HepG2 (cell line): Measurements from ENCODE around the gene SLC35F6. TPM values are rescaled to one million over a fixed set of nuclear protein-coding genes. Genes with fewer than 3 reads are reported as not detected.

Experiments used
- ATAC-seq: fragments of 200-7000 bp; cut with Tn5 transposase; 3 replicates; pipeline ENCODE4 v1.9.1; 2020; ENCODE audit warnings: mild to moderate bottlenecking, moderate library complexity
- BruUV-seq: library from RNA; stranded (reverse); fragments of 400-500 nt; replicated peaks from 2 replicates; lab custom pipeline; 2021; lab: Mats Ljungman, UMichigan
- CTCF ChIA-PET: fragments of 300-600 bp; formaldehyde crosslinking; extraction: SDS; loops from one replicate; lab custom pipeline; 2021; ENCODE audit warnings: low total read pairs, inconsistent platforms, low intra/inter-chr PET ratio; lab: Yijun Ruan, JAX
- POLR2A ChIA-PET: fragments of 350-600 bp; sonication (Branson Sonifier 250); formaldehyde crosslinking; loops from one replicate; lab custom pipeline; 2020; ENCODE audit warnings: antibody characterized with exemption, inconsistent platforms; lab: Yijun Ruan, JAX
- DNase-seq: peaks from one replicate; pipeline ENCODE4 v3.0.0-alpha.2; 2015; ENCODE audit warnings: low spot score
- FAIRE-seq: peaks from 3 replicates; lab custom pipeline; 2011; peaks lifted over from hg19 to GRCh38; lab: Jason Lieb, UNC
- H2AFZ ChIP-seq: one replicate; pipeline ENCODE4 v1.6.1; 2011; ENCODE audit warnings: low read length, inconsistent platforms
- H3K27ac ChIP-seq: fragments of 300-600 bp; 3 replicates; pipeline ENCODE4 v1.8.0; 2011; ENCODE audit warnings: mixed run types, mild to moderate bottlenecking, mixed read lengths, low read length, inconsistent platforms; ENCODE audit not compliant: insufficient read depth; ENCODE audit errors: extremely low read length
- H3K27me3 ChIP-seq, 2 experiments: fragments of 200-600 bp in 1 of 2; 2 replicates in 1 of 2; 3 replicates in 1 of 2; pipeline versions ENCODE4 v1.6.0 to v1.8.0; 2011; ENCODE audit warnings: low read length in 2 of 2, mild to moderate bottlenecking in 2 of 2, moderate library complexity in 2 of 2, inconsistent platforms in 1 of 2; ENCODE audit not compliant: insufficient read depth in 2 of 2, control insufficient read depth in 1 of 2
- H3K36me3 ChIP-seq, 2 experiments: fragments of 200-600 bp in 1 of 2; replicated peaks in 1 of 2; 2 replicates in 1 of 2; 3 replicates in 1 of 2; pipeline versions ENCODE4 v1.5.1 to v1.8.0; 2011; ENCODE audit warnings: low read length in 2 of 2, inconsistent platforms in 1 of 2; ENCODE audit not compliant: insufficient read depth in 2 of 2, control insufficient read depth in 1 of 2
- H3K4me1 ChIP-seq: 2 replicates; pipeline ENCODE4 v1.5.1; 2012; ENCODE audit warnings: low read length, inconsistent platforms; ENCODE audit not compliant: insufficient read depth
- H3K4me2 ChIP-seq: 2 replicates; pipeline ENCODE4 v1.6.0; 2011; ENCODE audit warnings: low read depth, low read length, inconsistent platforms
- H3K4me3 ChIP-seq, 3 experiments: fragments of 200-600 bp in 1 of 3; sonication (generic), shearing (Covaris generic) in 1 of 3; replicated peaks in 1 of 3; 2 replicates each; pipeline ENCODE4 v1.5.1; 2011 to 2016; ENCODE audit warnings: low read length in 3 of 3, inconsistent platforms in 2 of 3, low read depth in 2 of 3, mild to moderate bottlenecking in 2 of 3, control low read depth in 1 of 3, mixed read lengths in 1 of 3; ENCODE audit not compliant: insufficient read depth in 1 of 3
- H3K79me2 ChIP-seq: one replicate; pipeline ENCODE4 v1.6.1; 2011; ENCODE audit warnings: low read length, inconsistent platforms; ENCODE audit not compliant: insufficient read depth
- H3K9ac ChIP-seq: 2 replicates; pipeline ENCODE4 v1.6.0; 2011; ENCODE audit warnings: mild to moderate bottlenecking, low read depth, low read length, inconsistent platforms; ENCODE audit not compliant: insufficient read depth
- H3K9me3 ChIP-seq: 2 replicates; pipeline ENCODE4 v1.5.1; 2012; ENCODE audit warnings: mild to moderate bottlenecking, low read length
- H4K20me1 ChIP-seq: 2 replicates; pipeline ENCODE4 v1.6.0; 2011; ENCODE audit warnings: inconsistent platforms, mild to moderate bottlenecking, low read length, moderate library complexity; ENCODE audit not compliant: insufficient read depth
- BORCS8-MEF2B ChIP-seq: sonication (generic); formaldehyde crosslinking; IDR thresholded peaks from 2 replicates; pipeline ENCODE4 v1.8.0; 2022; ENCODE audit warnings: mild to moderate bottlenecking, missing genetic modification reagents
- DMAP1 ChIP-seq: IDR thresholded peaks from 2 replicates; pipeline ENCODE4 v1.6.1; 2016
- KLF12 ChIP-seq: sonication (generic); formaldehyde crosslinking; IDR thresholded peaks from 2 replicates; pipeline ENCODE4 v1.4.0; 2020; ENCODE audit warnings: missing genetic modification reagents, borderline replicate concordance
- NONO ChIP-seq, 2 experiments: fragments of 450-650 bp in 1 of 2; sonication (generic) in 1 of 2; formaldehyde crosslinking in 1 of 2; IDR thresholded peaks in 1 of 2; conservative IDR thresholded peaks in 1 of 2; 2 replicates each; pipeline versions ENCODE4 v1.6.1 to v1.8.0; 2017 to 2022; ENCODE audit warnings: mild to moderate bottlenecking in 1 of 2, missing genetic modification reagents in 1 of 2, moderate library complexity in 1 of 2
- SRSF1 ChIP-seq: fragments of 200-400 bp; formaldehyde crosslinking; optimal IDR thresholded peaks from 2 replicates; pipeline ENCODE3; 2017; ENCODE audit warnings: mild to moderate bottlenecking, low read depth, low read length, moderate library complexity
- ZBTB7B ChIP-seq: sonication (generic); formaldehyde crosslinking; IDR thresholded peaks from 2 replicates; pipeline ENCODE4 v1.4.0; 2020; ENCODE audit warnings: missing genetic modification reagents
- ZKSCAN8 ChIP-seq: IDR thresholded peaks from 2 replicates; pipeline ENCODE4 v1.6.1; 2016; ENCODE audit warnings: borderline replicate concordance, missing genetic modification reagents, missing compliant biosample characterization
- ZNF44 ChIP-seq: sonication (generic); formaldehyde crosslinking; IDR thresholded peaks from 2 replicates; pipeline ENCODE4 v1.5.1; 2020; ENCODE audit warnings: mild to moderate bottlenecking, missing genetic modification reagents
- ZNF501 ChIP-seq: sonication (generic); formaldehyde crosslinking; IDR thresholded peaks from 2 replicates; pipeline ENCODE4 v1.5.1; 2020; ENCODE audit warnings: mild to moderate bottlenecking, moderate library complexity, missing genetic modification reagents
- ZNF547 ChIP-seq: sonication (generic); formaldehyde crosslinking; IDR thresholded peaks from 2 replicates; pipeline ENCODE4 v1.5.1; 2020; ENCODE audit warnings: mild to moderate bottlenecking, missing genetic modification reagents
- ZNF616 ChIP-seq: sonication (generic); formaldehyde crosslinking; IDR thresholded peaks from 2 replicates; pipeline ENCODE4 v1.5.0; 2020; ENCODE audit warnings: low read depth, mild to moderate bottlenecking, missing genetic modification reagents
- WGBS: methylation state at CpG from one replicate; pipeline ENCODE4 v1.1.6; 2017; ENCODE audit warnings: low lambda C conversion rate; 5-methylcytosine and 5-hydroxymethylcytosine counted together
- in situ Hi-C: cut with HindIII; loops from 2 replicates; pipeline ENCODE4 v1.10.0; 2017; ENCODE audit warnings: low pct_unique_long_range_greater_than_20kb; ENCODE audit not compliant: extremely low pct_ligation_motif_present
- intact Hi-C: fragments of 100-400 bp; cut with micrococcal nuclease; formaldehyde crosslinking; loops from one replicate; pipeline ENCODE4 v1.10.0; 2022; ENCODE audit not compliant: unreplicated experiment
- polyA plus RNA-seq, 8 experiments: library from polyadenylated mRNA; depleted of rRNA in 3 of 8; stranded (reverse) in 7 of 8; unstranded in 1 of 8; fragments of >200 nt; fragmentation: Illumina TruSeq in 4 of 8; extraction: Trizol in 4 of 8; gene quantifications; 2 replicates each; pipeline versions ENCODE4 v1.2.1 to v1.2.3, GENCODE V29; 2011 to 2016; ENCODE audit warnings: low read depth in 4 of 8, missing spikeins in 1 of 8, mixed read lengths in 1 of 8; ENCODE audit not compliant: insufficient read depth in 1 of 8
- total RNA-seq, 5 experiments: library from RNA; depleted of rRNA; stranded (reverse); fragments of >200 nt; fragmentation: Illumina TruSeq; extraction: Trizol; gene quantifications; 2 replicates each; pipeline ENCODE4 v1.2.3, GENCODE V29; 2016; ENCODE audit warnings: low read depth in 1 of 5
- TF ChIP-seq, protein P1 (sequence below): sonication (generic); formaldehyde crosslinking; IDR thresholded peaks from 2 replicates; pipeline ENCODE4 v1.4.0; 2020; ENCODE audit warnings: missing genetic modification reagents, borderline replicate concordance

The SLC35F6 gene
- total and polyA plus RNA-seq, 2 of the 13 experiments (the other 11 are each of a cell fraction or from before 2014, with no cell fraction given): 15.2 to 21.2 TPM

- TF ChIP-seq, protein P1, sequence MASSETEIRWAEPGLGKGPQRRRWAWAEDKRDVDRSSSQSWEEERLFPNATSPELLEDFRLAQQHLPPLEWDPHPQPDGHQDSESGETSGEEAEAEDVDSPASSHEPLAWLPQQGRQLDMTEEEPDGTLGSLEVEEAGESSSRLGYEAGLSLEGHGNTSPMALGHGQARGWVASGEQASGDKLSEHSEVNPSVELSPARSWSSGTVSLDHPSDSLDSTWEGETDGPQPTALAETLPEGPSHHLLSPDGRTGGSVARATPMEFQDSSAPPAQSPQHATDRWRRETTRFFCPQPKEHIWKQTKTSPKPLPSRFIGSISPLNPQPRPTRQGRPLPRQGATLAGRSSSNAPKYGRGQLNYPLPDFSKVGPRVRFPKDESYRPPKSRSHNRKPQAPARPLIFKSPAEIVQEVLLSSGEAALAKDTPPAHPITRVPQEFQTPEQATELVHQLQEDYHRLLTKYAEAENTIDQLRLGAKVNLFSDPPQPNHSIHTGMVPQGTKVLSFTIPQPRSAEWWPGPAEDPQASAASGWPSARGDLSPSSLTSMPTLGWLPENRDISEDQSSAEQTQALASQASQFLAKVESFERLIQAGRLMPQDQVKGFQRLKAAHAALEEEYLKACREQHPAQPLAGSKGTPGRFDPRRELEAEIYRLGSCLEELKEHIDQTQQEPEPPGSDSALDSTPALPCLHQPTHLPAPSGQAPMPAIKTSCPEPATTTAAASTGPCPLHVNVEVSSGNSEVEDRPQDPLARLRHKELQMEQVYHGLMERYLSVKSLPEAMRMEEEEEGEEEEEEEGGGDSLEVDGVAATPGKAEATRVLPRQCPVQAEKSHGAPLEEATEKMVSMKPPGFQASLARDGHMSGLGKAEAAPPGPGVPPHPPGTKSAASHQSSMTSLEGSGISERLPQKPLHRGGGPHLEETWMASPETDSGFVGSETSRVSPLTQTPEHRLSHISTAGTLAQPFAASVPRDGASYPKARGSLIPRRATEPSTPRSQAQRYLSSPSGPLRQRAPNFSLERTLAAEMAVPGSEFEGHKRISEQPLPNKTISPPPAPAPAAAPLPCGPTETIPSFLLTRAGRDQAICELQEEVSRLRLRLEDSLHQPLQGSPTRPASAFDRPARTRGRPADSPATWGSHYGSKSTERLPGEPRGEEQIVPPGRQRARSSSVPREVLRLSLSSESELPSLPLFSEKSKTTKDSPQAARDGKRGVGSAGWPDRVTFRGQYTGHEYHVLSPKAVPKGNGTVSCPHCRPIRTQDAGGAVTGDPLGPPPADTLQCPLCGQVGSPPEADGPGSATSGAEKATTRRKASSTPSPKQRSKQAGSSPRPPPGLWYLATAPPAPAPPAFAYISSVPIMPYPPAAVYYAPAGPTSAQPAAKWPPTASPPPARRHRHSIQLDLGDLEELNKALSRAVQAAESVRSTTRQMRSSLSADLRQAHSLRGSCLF: no peak
- no peak for TF ChIP-seq ZNF501
- no peak for TF ChIP-seq ZNF44 (CRISPR knock-in tag)
- TF ChIP-seq ZBTB7B (CRISPR knock-in tag): no peak
These were observed 45.9 kb downstream of the SLC35F6 start (continued) for GRCh38 chr2:26809876-26810577.

DNA sequence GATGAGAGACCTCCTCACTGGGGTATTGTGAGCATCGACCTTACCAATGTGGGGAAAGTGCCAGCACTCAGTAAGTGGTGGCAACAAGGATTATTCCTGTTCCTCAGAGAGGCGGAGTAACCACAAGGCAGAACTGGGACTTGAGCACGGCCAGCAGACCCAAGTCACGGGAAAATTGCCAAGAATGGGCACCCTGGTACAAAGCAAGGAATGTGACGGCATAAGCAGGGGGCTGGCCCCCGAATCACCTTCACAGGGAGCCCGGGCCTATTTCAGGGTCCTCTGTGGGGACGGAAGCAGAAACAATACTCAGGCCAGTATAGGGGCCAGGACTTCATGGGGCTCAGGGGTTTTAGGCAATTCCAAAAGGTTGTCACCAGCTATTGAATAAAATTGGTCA lies 47.2 kb downstream of the SLC35F6 start:
- H4K20me1 ChIP-seq: no peaks in the 10 kb centered on the region
- CTCF ChIA-PET: no interaction called here
- H3K36me3 ChIP-seq: no peaks in the 10 kb centered on the region
- no peak for DNase-seq
- no peak overlapping the region for H2AFZ ChIP-seq
- H3K9me3 ChIP-seq: no peaks in the 10 kb centered on the region
- H3K27ac ChIP-seq: no peak overlapping the region
- POLR2A ChIA-PET: no interaction called here
- H3K79me2 ChIP-seq: no peaks in the 10 kb centered on the region
- no peak overlapping the region for H3K4me2 ChIP-seq
- ATAC-seq: no peak
- intact Hi-C loops: no loop called here
- no peak for FAIRE-seq
- no peak overlapping the region for H3K9ac ChIP-seq
- H3K4me3 ChIP-seq: no peak overlapping the region
- BruUV-seq: no TSS peak
- WGBS: 32% methylated on average over 8 of the region's 8 CpGs
- in situ Hi-C loops: no loop called here
- peaks cover 6 to 35% of the 10 kb centered on the region in 2 experiments; a peak in 3 of 5 replicates for H3K27me3 ChIP-seq
- TF ChIP-seq DMAP1 (CRISPR knock-in tag): no peak
- TF ChIP-seq ZNF616 (CRISPR knock-in tag): no peak
- no peak for TF ChIP-seq BORCS8-MEF2B
- TF ChIP-seq NONO (IDR thresholded peaks at IDR 0.05): no peak
- no peak for TF ChIP-seq NONO (CRISPR knock-in tag; conservative IDR thresholded peaks at IDR 0.05)
- no peak for TF ChIP-seq ZKSCAN8 (CRISPR knock-in tag)
- TF ChIP-seq SRSF1: no peak
- no peak for TF ChIP-seq ZNF547 (CRISPR knock-in tag)
- no peak for TF ChIP-seq KLF12 (CRISPR knock-in tag)
- no peaks in the 10 kb centered on the region for H3K4me1 ChIP-seq
